Measurements from ENCODE around the gene KYAT1. TPM values are rescaled to one million over a fixed set of nuclear protein-coding genes. Genes with fewer than 3 reads are reported as not detected.

Gene KYAT1
- total RNA-seq, 1 donor from 2014 or later = 7.1 TPM

GRCh38 chr9:128833696-128834095 is 48.1 kb downstream of the KYAT1 start:
- no peak for ATAC-seq
- no peaks in the 10 kb centered on the region for H3K9me3 ChIP-seq
- DNase-seq = peak; percentile 25
- intact Hi-C loops (cut with DNase I) = no loop called here
- TF ChIP-seq, protein P1, sequence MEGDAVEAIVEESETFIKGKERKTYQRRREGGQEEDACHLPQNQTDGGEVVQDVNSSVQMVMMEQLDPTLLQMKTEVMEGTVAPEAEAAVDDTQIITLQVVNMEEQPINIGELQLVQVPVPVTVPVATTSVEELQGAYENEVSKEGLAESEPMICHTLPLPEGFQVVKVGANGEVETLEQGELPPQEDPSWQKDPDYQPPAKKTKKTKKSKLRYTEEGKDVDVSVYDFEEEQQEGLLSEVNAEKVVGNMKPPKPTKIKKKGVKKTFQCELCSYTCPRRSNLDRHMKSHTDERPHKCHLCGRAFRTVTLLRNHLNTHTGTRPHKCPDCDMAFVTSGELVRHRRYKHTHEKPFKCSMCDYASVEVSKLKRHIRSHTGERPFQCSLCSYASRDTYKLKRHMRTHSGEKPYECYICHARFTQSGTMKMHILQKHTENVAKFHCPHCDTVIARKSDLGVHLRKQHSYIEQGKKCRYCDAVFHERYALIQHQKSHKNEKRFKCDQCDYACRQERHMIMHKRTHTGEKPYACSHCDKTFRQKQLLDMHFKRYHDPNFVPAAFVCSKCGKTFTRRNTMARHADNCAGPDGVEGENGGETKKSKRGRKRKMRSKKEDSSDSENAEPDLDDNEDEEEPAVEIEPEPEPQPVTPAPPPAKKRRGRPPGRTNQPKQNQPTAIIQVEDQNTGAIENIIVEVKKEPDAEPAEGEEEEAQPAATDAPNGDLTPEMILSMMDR (IDR thresholded peaks at IDR 0.05) = no peak
- no peaks in the 10 kb centered on the region for H3K27me3 ChIP-seq (ENCODE audit: low read depth)
- no peak overlapping the region for H3K4me3 ChIP-seq
- H3K36me3 ChIP-seq = no peaks in the 10 kb centered on the region
- H3K4me1 ChIP-seq = peaks cover 11% of the 10 kb centered on the region
- no peak overlapping the region for H3K27ac ChIP-seq

GRCh38 chr9:128829477-128830251 is 52.1 kb downstream of the KYAT1 start, which contains the start of gene SPOUT1:
Gene SPOUT1, minus strand, starts transcription at chr9:128829794. Its CDS starts 14 bp downstream, at chr9:128829780.
- TF ChIP-seq, protein P1 (IDR thresholded peaks at IDR 0.05) = no peak
- peaks cover 27% of the 10 kb centered on the region for H3K36me3 ChIP-seq
- H3K27me3 ChIP-seq (ENCODE audit: low read depth) = no peaks in the 10 kb centered on the region
- H3K4me1 ChIP-seq = peaks cover 16% of the 10 kb centered on the region
- ATAC-seq = peak; percentile 99 to 100
- peak within 1 kb of the TSS; percentile 81 for H3K27ac ChIP-seq
- H3K9me3 ChIP-seq = no peaks in the 10 kb centered on the region
- intact Hi-C loops (cut with DNase I) = no loop called here
- peak; percentile 94 for DNase-seq
- H3K4me3 ChIP-seq = peak within 1 kb of the TSS; percentile 81

DNA sequence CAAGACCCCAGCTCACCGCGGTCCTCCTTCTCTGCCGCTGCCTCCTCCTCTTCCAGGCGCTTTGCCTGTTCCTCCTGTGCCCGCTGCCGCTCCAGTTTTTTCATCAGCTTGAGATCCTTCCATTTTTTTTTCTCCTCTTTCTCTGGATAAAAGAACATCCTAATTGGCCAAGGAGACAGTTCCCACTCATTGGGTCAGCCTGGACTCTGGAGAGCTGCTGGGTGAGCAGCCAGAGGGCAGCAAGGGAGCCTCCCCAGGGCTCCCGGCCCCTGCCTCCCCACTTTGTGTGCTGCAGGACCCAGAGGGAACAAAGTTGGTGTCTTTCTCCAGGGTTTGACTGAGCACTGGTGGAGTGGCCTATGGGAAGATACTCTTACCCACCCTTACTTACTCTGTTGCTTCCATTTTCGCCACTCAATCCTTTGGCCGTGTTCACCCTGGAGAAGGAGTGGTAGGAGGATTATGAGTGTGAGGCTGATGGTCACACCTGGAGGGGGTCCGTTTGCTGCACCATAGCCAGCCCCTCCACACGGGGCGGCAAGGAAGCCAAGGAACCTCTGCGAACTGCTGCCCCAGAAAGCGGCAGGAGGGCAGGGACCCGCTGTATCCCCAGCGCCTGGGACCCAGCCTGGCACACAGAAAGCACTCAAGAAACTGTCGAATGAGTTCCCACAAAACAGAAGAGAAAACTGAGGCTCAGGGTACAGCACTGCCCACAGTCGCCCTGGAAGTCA is 52.9 kb downstream of the KYAT1 start:
- peaks cover 35% of the 10 kb centered on the region for H3K36me3 ChIP-seq
- DNase-seq (peak; percentile 12), ATAC-seq (no peak)
- no peaks in the 10 kb centered on the region for H3K27me3 ChIP-seq (ENCODE audit: low read depth)
- TF ChIP-seq, protein P1 (IDR thresholded peaks at IDR 0.05) = no peak
- peaks cover 16% of the 10 kb centered on the region for H3K4me1 ChIP-seq
- no peaks in the 10 kb centered on the region for H3K9me3 ChIP-seq
- H3K4me3 ChIP-seq = peak overlapping the region; percentile 81
- intact Hi-C loops (cut with DNase I) = no loop called here
- peak overlapping the region; percentile 81 for H3K27ac ChIP-seq

- peaks cover 16% of the 10 kb centered on the region for H3K4me1 ChIP-seq
- no peak overlapping the region for H3K27ac ChIP-seq
- peaks cover 41% of the 10 kb centered on the region for H3K36me3 ChIP-seq
- no peaks in the 10 kb centered on the region for H3K27me3 ChIP-seq (ENCODE audit: low read depth)
- DNase-seq = no peak
- H3K4me3 ChIP-seq = no peak overlapping the region
- H3K9me3 ChIP-seq = no peaks in the 10 kb centered on the region
- no peak for ATAC-seq
- intact Hi-C loops (cut with DNase I) = no loop called here
- TF ChIP-seq, protein P1 (IDR thresholded peaks at IDR 0.05) = no peak
Measured at GRCh38 chr9:128828267-128828666, 53.5 kb downstream of the KYAT1 start.

GRCh38 chr9:128825923-128826700 is 55.6 kb downstream of the KYAT1 start:
- TF ChIP-seq, protein P1 (IDR thresholded peaks at IDR 0.05) = no peak
- no peak for DNase-seq

More at GRCh38 chr9:128825923-128826700, 55.6 kb downstream of the KYAT1 start:
- ATAC-seq = no peak
- H3K27me3 ChIP-seq (ENCODE audit: low read depth) = no peaks in the 10 kb centered on the region
- no peak overlapping the region for H3K27ac ChIP-seq
- H3K9me3 ChIP-seq = no peaks in the 10 kb centered on the region
- H3K4me1 ChIP-seq = peaks cover 16% of the 10 kb centered on the region
- intact Hi-C loops (cut with DNase I) = no loop called here
- peaks cover 62% of the 10 kb centered on the region for H3K36me3 ChIP-seq
- no peak overlapping the region for H3K4me3 ChIP-seq

Data from lower lobe of right lung (tissue), 2 donors.